Muscle layer of colon (tissue), 2 donors: ENCODE data around the gene POTEI.
"Not testable (repeated sequence)": the region's sequence is repeated elsewhere in the genome, so short reads cannot be mapped to it uniquely, and the experiment has no call there.

Experiments used
- H3K27ac ChIP-seq: one replicate; pipeline ENCODE4 v1.7.0; 2013; ENCODE audit warnings: low read depth, mild to moderate bottlenecking, low read length, moderate library complexity
- H3K27me3 ChIP-seq, 2 donors: one replicate each; pipeline ENCODE4 v1.7.0; 2013; ENCODE audit warnings: low read length in 2 of 2, mild to moderate bottlenecking in 2 of 2; ENCODE audit not compliant: insufficient read depth in 2 of 2, control insufficient read depth in 1 of 2
- H3K36me3 ChIP-seq: one replicate; pipeline ENCODE4 v1.7.0; 2013; ENCODE audit warnings: mild to moderate bottlenecking, low read length; ENCODE audit not compliant: insufficient read depth
- H3K4me1 ChIP-seq: one replicate; pipeline ENCODE4 v1.7.0; 2013; ENCODE audit warnings: mild to moderate bottlenecking, low read length; ENCODE audit not compliant: insufficient read depth
- H3K4me3 ChIP-seq, 2 donors: one replicate each; pipeline ENCODE4 v1.7.0; 2013; ENCODE audit warnings: low read length in 2 of 2, low read depth in 1 of 2, mild to moderate bottlenecking in 1 of 2, moderate library complexity in 1 of 2
- H3K9ac ChIP-seq: one replicate; pipeline ENCODE4 v1.7.0; 2013; ENCODE audit warnings: low read length
- H3K9me3 ChIP-seq: one replicate; pipeline ENCODE4 v1.7.0; 2013; ENCODE audit warnings: mild to moderate bottlenecking, low read length
- donor health status: abdominal sarcoma.
- donor health status: Adenocarcinoma of cecum.

The POTEI gene

GRCh38 chr2:130509228-130509627 is at the start of gene POTEI:
TSS of gene POTEI (minus strand) at chr2:130509328. CDS start at chr2:130509235, 93 bp downstream.
- H3K4me3 ChIP-seq, H3K27me3 ChIP-seq: not testable (repeated sequence)

GRCh38 chr2:130556441-130556840 is 47.3 kb upstream of the POTEI start:
- H3K4me3 ChIP-seq, H3K9me3 ChIP-seq, H3K27me3 ChIP-seq, H3K27ac ChIP-seq, H3K9ac ChIP-seq, H3K4me1 ChIP-seq, H3K36me3 ChIP-seq: not testable (repeated sequence)

More at GRCh38 chr2:130509228-130509627, at the start of gene POTEI:
- H3K27ac ChIP-seq, H3K36me3 ChIP-seq, H3K9me3 ChIP-seq, H3K9ac ChIP-seq, H3K4me1 ChIP-seq: not testable (repeated sequence)

- not testable (repeated sequence) for H3K9ac ChIP-seq, H3K4me3 ChIP-seq, H3K27ac ChIP-seq, H3K9me3 ChIP-seq, H3K4me1 ChIP-seq, H3K36me3 ChIP-seq, H3K27me3 ChIP-seq
Measured at GRCh38 chr2:130554178-130554577, 45.0 kb upstream of the POTEI start.

- H3K9me3 ChIP-seq, H3K27ac ChIP-seq, H3K9ac ChIP-seq, H3K4me1 ChIP-seq, H3K4me3 ChIP-seq, H3K36me3 ChIP-seq, H3K27me3 ChIP-seq: not testable (repeated sequence)
Measured at GRCh38 chr2:130549475-130549874, 40.3 kb upstream of the POTEI start.

- not testable (repeated sequence) for H3K4me1 ChIP-seq, H3K27ac ChIP-seq, H3K9ac ChIP-seq, H3K9me3 ChIP-seq, H3K4me3 ChIP-seq, H3K36me3 ChIP-seq, H3K27me3 ChIP-seq
Measured at GRCh38 chr2:130548418-130548817, 39.3 kb upstream of the POTEI start.

GRCh38 chr2:130544978-130545377 is 35.9 kb upstream of the POTEI start:
- not testable (repeated sequence) for H3K4me3 ChIP-seq, H3K4me1 ChIP-seq, H3K9ac ChIP-seq, H3K9me3 ChIP-seq, H3K36me3 ChIP-seq, H3K27ac ChIP-seq, H3K27me3 ChIP-seq

- H3K9ac ChIP-seq, H3K4me3 ChIP-seq, H3K27ac ChIP-seq, H3K9me3 ChIP-seq, H3K27me3 ChIP-seq, H3K4me1 ChIP-seq, H3K36me3 ChIP-seq: not testable (repeated sequence)
Measured at GRCh38 chr2:130543785-130544528, 34.8 kb upstream of the POTEI start.

- not testable (repeated sequence) for H3K4me1 ChIP-seq, H3K4me3 ChIP-seq, H3K36me3 ChIP-seq, H3K27me3 ChIP-seq, H3K27ac ChIP-seq, H3K9me3 ChIP-seq, H3K9ac ChIP-seq
Measured at GRCh38 chr2:130542789-130543188, 33.7 kb upstream of the POTEI start.

- H3K4me3 ChIP-seq, H3K9ac ChIP-seq, H3K4me1 ChIP-seq, H3K9me3 ChIP-seq, H3K27ac ChIP-seq, H3K36me3 ChIP-seq, H3K27me3 ChIP-seq: not testable (repeated sequence)
Measured at GRCh38 chr2:130538271-130538670, 29.1 kb upstream of the POTEI start.

GRCh38 chr2:130536654-130537053 is 27.5 kb upstream of the POTEI start:
- not testable (repeated sequence) for H3K4me3 ChIP-seq, H3K27ac ChIP-seq, H3K36me3 ChIP-seq, H3K27me3 ChIP-seq, H3K9ac ChIP-seq, H3K9me3 ChIP-seq, H3K4me1 ChIP-seq

- H3K36me3 ChIP-seq, H3K27ac ChIP-seq, H3K27me3 ChIP-seq, H3K4me1 ChIP-seq, H3K9ac ChIP-seq, H3K4me3 ChIP-seq, H3K9me3 ChIP-seq: not testable (repeated sequence)
Measured at GRCh38 chr2:130531672-130532071, 22.5 kb upstream of the POTEI start.

GRCh38 chr2:130531225-130531624 is 22.1 kb upstream of the POTEI start:
- H3K27ac ChIP-seq, H3K9me3 ChIP-seq, H3K9ac ChIP-seq, H3K27me3 ChIP-seq, H3K4me1 ChIP-seq, H3K36me3 ChIP-seq, H3K4me3 ChIP-seq: not testable (repeated sequence)
